Colonic mucosa (tissue), 4 donors: Measurements from ENCODE around the gene SSR4. TPM values are rescaled to one million over a fixed set of nuclear protein-coding genes. Genes with fewer than 3 reads are reported as not detected.

Experiments used
- DNase-seq: peaks from one replicate; pipeline ENCODE4 v3.0.0-alpha.2; 2020
- H3K27ac ChIP-seq: fragments of 200-600 bp; one replicate; pipeline ENCODE4 v1.8.0; 2021
- H3K27me3 ChIP-seq: fragments of 200-600 bp; one replicate; pipeline ENCODE4 v1.8.0; 2021
- H3K36me3 ChIP-seq: fragments of 200-600 bp; one replicate; pipeline ENCODE4 v1.8.0; 2021
- H3K4me1 ChIP-seq: fragments of 200-600 bp; one replicate; pipeline ENCODE4 v1.8.0; 2021; ENCODE audit warnings: mild to moderate bottlenecking
- H3K4me3 ChIP-seq: fragments of 200-600 bp; one replicate; pipeline ENCODE4 v1.8.0; 2021
- H3K9ac ChIP-seq, 2 donors: one replicate each; pipeline ENCODE4 v1.7.0; 2013; ENCODE audit warnings: control low read depth in 2 of 2, low read depth in 2 of 2, low read length in 2 of 2
- H3K9me3 ChIP-seq: fragments of 200-600 bp; one replicate; pipeline ENCODE4 v1.8.0; 2021
- intact Hi-C: fragments of 100-400 bp; cut with DNase I; formaldehyde crosslinking; loops from one replicate; pipeline ENCODE4 v1.14.1; 2022
- total RNA-seq, 2 donors: library from RNA; stranded (reverse); fragmentation: NEBNext Ultra II Directional in 1 of 2; extraction: Animal tissue kit (Norgen Biotek cat#: 25700) in 1 of 2; gene quantifications; one replicate each; pipeline ENCODE4 v1.2.1, GENCODE V29; 2021
- TF ChIP-seq, protein P1 (sequence below): fragments of 200-600 bp; IDR thresholded peaks from one replicate; pipeline ENCODE4 v1.8.0; 2022; ENCODE audit warnings: antibody characterized with exemption, mild to moderate bottlenecking
- donor health status: healthy.
- donor health status: DM: no; HTN: no; CAD: no.
- donor health status: DM: no; HTN: no; CAD: no.

SSR4 gene
- total RNA-seq, 2 donors from 2014 or later: 253 to 377 TPM

- TF ChIP-seq, protein P1, sequence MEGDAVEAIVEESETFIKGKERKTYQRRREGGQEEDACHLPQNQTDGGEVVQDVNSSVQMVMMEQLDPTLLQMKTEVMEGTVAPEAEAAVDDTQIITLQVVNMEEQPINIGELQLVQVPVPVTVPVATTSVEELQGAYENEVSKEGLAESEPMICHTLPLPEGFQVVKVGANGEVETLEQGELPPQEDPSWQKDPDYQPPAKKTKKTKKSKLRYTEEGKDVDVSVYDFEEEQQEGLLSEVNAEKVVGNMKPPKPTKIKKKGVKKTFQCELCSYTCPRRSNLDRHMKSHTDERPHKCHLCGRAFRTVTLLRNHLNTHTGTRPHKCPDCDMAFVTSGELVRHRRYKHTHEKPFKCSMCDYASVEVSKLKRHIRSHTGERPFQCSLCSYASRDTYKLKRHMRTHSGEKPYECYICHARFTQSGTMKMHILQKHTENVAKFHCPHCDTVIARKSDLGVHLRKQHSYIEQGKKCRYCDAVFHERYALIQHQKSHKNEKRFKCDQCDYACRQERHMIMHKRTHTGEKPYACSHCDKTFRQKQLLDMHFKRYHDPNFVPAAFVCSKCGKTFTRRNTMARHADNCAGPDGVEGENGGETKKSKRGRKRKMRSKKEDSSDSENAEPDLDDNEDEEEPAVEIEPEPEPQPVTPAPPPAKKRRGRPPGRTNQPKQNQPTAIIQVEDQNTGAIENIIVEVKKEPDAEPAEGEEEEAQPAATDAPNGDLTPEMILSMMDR: no peak
- peaks cover 8% of the 10 kb centered on the region for H3K27me3 ChIP-seq
- DNase-seq: no peak
Observed at GRCh38 chrX:153821066-153821465, 26.6 kb downstream of the SSR4 start.

DNA sequence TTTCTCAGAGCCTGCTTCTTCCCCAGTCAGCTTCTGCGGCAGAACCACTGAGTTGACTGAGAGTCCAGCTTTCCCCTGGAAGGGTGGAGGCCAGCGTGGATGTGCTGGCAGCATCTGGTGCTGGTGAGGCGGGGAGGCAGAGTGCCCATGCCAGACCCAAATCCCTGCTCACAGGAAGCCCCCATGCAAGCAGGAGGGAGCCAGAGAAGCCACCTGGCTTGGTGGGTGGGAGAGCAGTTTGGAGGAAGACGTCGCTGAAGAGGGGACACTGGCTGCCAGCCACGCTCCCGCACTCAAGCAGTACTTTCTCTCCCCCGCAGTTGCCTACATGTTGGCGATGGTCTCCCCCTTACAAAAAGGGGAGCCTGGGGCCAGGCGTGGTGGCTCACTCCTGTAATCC, 29.9 kb downstream of the SSR4 start:
- intact Hi-C loops: no loop called here
- no peak for DNase-seq
- TF ChIP-seq, protein P1: no peak
- no peak overlapping the region for H3K9ac ChIP-seq
- no peaks in the 10 kb centered on the region for H3K9me3 ChIP-seq
- H3K4me3 ChIP-seq: no peak overlapping the region
- peaks cover 12% of the 10 kb centered on the region for H3K27me3 ChIP-seq
- no peaks in the 10 kb centered on the region for H3K36me3 ChIP-seq
- H3K4me1 ChIP-seq: no peaks in the 10 kb centered on the region
- H3K27ac ChIP-seq: no peak overlapping the region

More at GRCh38 chrX:153821066-153821465, 26.6 kb downstream of the SSR4 start:
- no peaks in the 10 kb centered on the region for H3K4me1 ChIP-seq
- intact Hi-C loops: no loop called here
- H3K4me3 ChIP-seq: no peak overlapping the region
- H3K9ac ChIP-seq: no peak overlapping the region
- H3K9me3 ChIP-seq: no peaks in the 10 kb centered on the region
- no peak overlapping the region for H3K27ac ChIP-seq
- no peaks in the 10 kb centered on the region for H3K36me3 ChIP-seq

DNA sequence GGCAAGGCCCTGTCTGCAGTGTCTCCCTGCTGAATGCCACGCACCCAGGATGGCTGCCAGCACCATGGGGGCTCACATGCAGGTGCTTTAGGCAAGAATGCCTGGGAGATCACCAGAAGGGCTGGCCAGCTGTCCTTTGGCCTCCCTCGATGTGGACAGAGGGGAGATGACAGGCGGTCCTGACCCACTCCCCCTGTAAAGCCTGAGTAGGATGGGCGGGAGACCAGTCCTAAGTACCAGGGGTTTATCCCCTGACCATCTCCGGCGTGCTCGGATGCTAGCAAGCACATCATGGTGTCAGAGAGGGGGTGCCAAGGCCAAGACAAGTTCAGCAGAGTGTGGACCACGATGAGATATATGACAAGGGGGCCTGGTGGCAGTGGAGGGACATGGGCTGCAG, 30.6 kb downstream of the SSR4 start:
- H3K4me1 ChIP-seq: no peaks in the 10 kb centered on the region
- TF ChIP-seq, protein P1: no peak
- peaks cover 19% of the 10 kb centered on the region for H3K27me3 ChIP-seq
- H3K9ac ChIP-seq: no peak overlapping the region
- no peak overlapping the region for H3K27ac ChIP-seq
- intact Hi-C loops: no loop called here
- no peaks in the 10 kb centered on the region for H3K9me3 ChIP-seq
- no peaks in the 10 kb centered on the region for H3K36me3 ChIP-seq
- no peak overlapping the region for H3K4me3 ChIP-seq
- no peak for DNase-seq

DNA sequence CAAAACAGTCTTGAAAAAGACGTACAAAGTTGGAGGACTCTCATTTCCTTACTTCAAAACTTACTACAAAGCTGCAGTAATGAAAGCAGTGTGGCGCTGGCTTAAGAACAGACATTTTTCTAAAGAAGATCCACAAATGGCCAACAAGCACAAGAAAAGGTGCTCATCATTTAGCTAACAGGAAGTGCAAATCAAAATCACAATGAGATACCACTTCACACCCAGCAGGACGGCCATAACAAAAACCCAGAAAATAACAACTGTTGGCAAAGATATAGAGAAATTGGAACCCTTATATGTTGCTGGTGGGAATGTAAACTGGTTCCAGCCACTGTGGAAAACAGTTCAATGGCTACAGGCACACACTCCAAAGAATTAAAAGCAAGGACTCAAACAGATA, 32.5 kb downstream of the SSR4 start:
- no peak overlapping the region for H3K4me3 ChIP-seq
- no peaks in the 10 kb centered on the region for H3K36me3 ChIP-seq
- peaks cover 33% of the 10 kb centered on the region for H3K27me3 ChIP-seq
- TF ChIP-seq, protein P1: no peak
- intact Hi-C loops: no loop called here
- H3K27ac ChIP-seq: no peak overlapping the region
- no peaks in the 10 kb centered on the region for H3K9me3 ChIP-seq
- no peaks in the 10 kb centered on the region for H3K4me1 ChIP-seq
- no peak for DNase-seq
- no peak overlapping the region for H3K9ac ChIP-seq

DNA sequence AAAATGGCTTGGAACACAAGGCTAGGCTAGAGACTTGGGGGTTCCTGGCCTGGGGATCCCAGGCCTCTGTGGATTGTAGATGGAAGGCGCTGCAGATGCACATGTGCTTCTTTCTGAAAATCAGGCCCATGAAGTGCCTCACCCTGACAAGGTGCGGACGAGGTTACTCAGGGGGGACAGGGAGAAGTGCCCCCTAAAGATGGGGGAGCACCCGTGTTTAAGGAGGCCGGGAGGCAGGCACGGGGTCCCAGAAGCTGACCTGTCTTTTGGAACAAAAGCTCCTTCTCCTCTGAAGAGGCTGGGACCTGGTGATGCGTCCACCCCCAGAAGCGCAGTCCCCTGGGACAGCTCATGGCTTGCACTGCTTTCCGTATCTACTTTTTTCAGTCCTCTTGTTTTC, 33.4 kb downstream of the SSR4 start:
- H3K4me3 ChIP-seq: no peak overlapping the region

More for the DNA sequence above, 33.4 kb downstream of the SSR4 start:
- no peaks in the 10 kb centered on the region for H3K36me3 ChIP-seq
- peaks cover 40% of the 10 kb centered on the region for H3K27me3 ChIP-seq
- no peaks in the 10 kb centered on the region for H3K4me1 ChIP-seq
- TF ChIP-seq, protein P1: no peak
- no peak overlapping the region for H3K27ac ChIP-seq
- H3K9ac ChIP-seq: no peak overlapping the region
- no peak for DNase-seq
- intact Hi-C loops: no loop called here
- no peaks in the 10 kb centered on the region for H3K9me3 ChIP-seq
